GM18511 (cell line): ENCODE results near the gene PLAC9.

Source experiments
- ATAC-seq: cut with Tn5 transposase; IDR thresholded peaks from one replicate; pipeline ENCODE4 v1.9.1; 2021; ENCODE audit warnings: mild to moderate bottlenecking, moderate library complexity; ENCODE audit not compliant: unreplicated experiment

The PLAC9 gene

GRCh38 chr10:80177781-80178636, 45.5 kb downstream of the PLAC9 start:
- no peak for ATAC-seq

GRCh38 chr10:80182986-80183385, 50.5 kb downstream of the PLAC9 start:
- ATAC-seq: no peak

- ATAC-seq: no peak
Measured at GRCh38 chr10:80183436-80183835, 50.9 kb downstream of the PLAC9 start.

GRCh38 chr10:80184291-80184690, 51.8 kb downstream of the PLAC9 start:
- no peak for ATAC-seq

- ATAC-seq: no peak
Measured at GRCh38 chr10:80185578-80186299, 53.2 kb downstream of the PLAC9 start.

GRCh38 chr10:80186364-80187012, 54.0 kb downstream of the PLAC9 start:
- no peak for ATAC-seq

GRCh38 chr10:80187060-80187459, 54.5 kb downstream of the PLAC9 start:
- no peak for ATAC-seq

GRCh38 chr10:80187465-80188409, 55.2 kb downstream of the PLAC9 start:
- ATAC-seq: peak; percentile 92

GRCh38 chr10:80188713-80189112, 56.2 kb downstream of the PLAC9 start:
- ATAC-seq: no peak

- no peak for ATAC-seq
Measured at GRCh38 chr10:80191589-80192270, 59.2 kb downstream of the PLAC9 start.

- ATAC-seq: no peak
Measured at GRCh38 chr10:80192553-80192952, 60.0 kb downstream of the PLAC9 start.

GRCh38 chr10:80194373-80195045, 62.0 kb downstream of the PLAC9 start:
- ATAC-seq: no peak
